Left lung (tissue), 10 donors: ENCODE results near the gene ZDHHC18. TPM values are rescaled to one million over a fixed set of nuclear protein-coding genes. Genes with fewer than 3 reads are reported as not detected.
A peak's percentile ranks its signal among the peaks of the same experiment; 100 is the strongest.
"Not testable (repeated sequence)": the region's sequence is repeated elsewhere in the genome, so short reads cannot be mapped to it uniquely, and the experiment has no call there.

ENCODE experiments used
- ATAC-seq: fragments of 200-7000 bp; cut with Tn5 transposase; one replicate; pipeline ENCODE4 v1.9.1; 2020; ENCODE audit warnings: moderate library complexity
- DNase-seq, 4 donors: peaks; one replicate each; pipeline ENCODE4 v3.0.0-alpha.2; 2013 to 2020
- H3K27ac ChIP-seq, 2 donors: fragments of 200-600 bp; sonication (generic) in 1 of 2; one replicate each; pipeline versions ENCODE4 v1.5.0 to v1.8.0; 2020 to 2021
- H3K27me3 ChIP-seq, 2 donors: fragments of 200-600 bp; sonication (generic) in 1 of 2; one replicate each; pipeline versions ENCODE4 v1.5.0 to v1.8.0; 2020 to 2021
- H3K36me3 ChIP-seq, 2 donors: fragments of 200-600 bp; sonication (generic) in 1 of 2; one replicate each; pipeline versions ENCODE4 v1.5.0 to v1.8.0; 2020 to 2021
- H3K4me1 ChIP-seq, 2 donors: fragments of 200-600 bp; one replicate each; pipeline ENCODE4 v1.8.0; 2021
- H3K4me3 ChIP-seq, 2 donors: fragments of 200-600 bp; sonication (generic) in 1 of 2; one replicate each; pipeline versions ENCODE4 v1.5.0 to v1.8.0; 2020 to 2021; ENCODE audit warnings: mild to moderate bottlenecking in 1 of 2
- H3K9me3 ChIP-seq, 2 donors: fragments of 200-600 bp; sonication (generic) in 1 of 2; one replicate each; pipeline versions ENCODE4 v1.5.0 to v1.8.0; 2020 to 2021
- CTCF ChIP-seq, 2 donors: fragments of 200-600 bp; sonication (generic) in 1 of 2; IDR thresholded peaks; one replicate each; pipeline versions ENCODE4 v1.5.0 to v1.8.0; 2021; ENCODE audit warnings: antibody characterized with exemption in 2 of 2
- intact Hi-C, 2 donors: fragments of 100-400 bp; cut with DNase I; formaldehyde crosslinking; loops; one replicate each; pipeline versions ENCODE4 v1.11.2 to v1.14.2; 2022
- polyA plus RNA-seq, 6 donors: library from polyadenylated mRNA; unstranded; fragments of 120-200 nt; gene quantifications; one replicate each; pipeline ENCODE4 v1.2.1, GENCODE V29; 2013; ENCODE audit not compliant: insufficient read length in 6 of 6
- total RNA-seq, 2 donors: library from RNA; stranded (reverse); fragmentation: NEBNext Ultra II Directional; extraction: Animal tissue kit (Norgen Biotek cat#: 25700); gene quantifications; one replicate each; pipeline ENCODE4 v1.2.1, GENCODE V29; 2021
- donor health status: DM: no; HTN: yes; CAD: no.
- donor health status: DM: no; HTN: no; CAD: no.

The ZDHHC18 gene
- total and polyA plus RNA-seq, 8 donors, result 21.2 to 33.4 (median 24.2) TPM

- Histone ChIP-seq H3K27ac (peak overlapping the region in 1 of 2 donors; percentile 85), H3K9me3 (no peaks in the 10 kb centered on the region), H3K4me1 (peaks cover 0 to 60% of the 10 kb centered on the region in 2 donors), H3K4me3 (no peak overlapping the region), H3K36me3 (peaks cover 0 to 65% of the 10 kb centered on the region in 2 donors), H3K27me3 (no peaks in the 10 kb centered on the region)
- ATAC-seq, result peak; percentile 29
- peak in 2 of 4 donors; percentile 78 to 88 for DNase-seq
- TF ChIP-seq CTCF (IDR thresholded peaks at IDR 0.05), result no peak
- intact Hi-C loops, result no loop called here
These were observed 7.2 kb downstream of the ZDHHC18 start for GRCh38 chr1:26833432-26834405.

- intact Hi-C loops, H3K4me3 ChIP-seq, H3K9me3 ChIP-seq, DNase-seq, H3K27me3 ChIP-seq, ATAC-seq, H3K27ac ChIP-seq: not testable (repeated sequence)
- Histone ChIP-seq H3K4me1 (peaks cover 0 to 21% of the 10 kb centered on the region in 2 donors), H3K36me3 (peaks cover 0 to 93% of the 10 kb centered on the region in 2 donors)
These were observed 11.2 kb downstream of the ZDHHC18 start for GRCh38 chr1:26837665-26838064.

- Histone ChIP-seq H3K27ac (peak overlapping the region in 1 of 2 donors; percentile 23), H3K36me3 (peaks cover 0 to 93% of the 10 kb centered on the region in 2 donors), H3K4me1 (peaks cover 0 to 11% of the 10 kb centered on the region in 2 donors), H3K27me3 (no peaks in the 10 kb centered on the region), H3K4me3 (no peak overlapping the region), H3K9me3 (no peaks in the 10 kb centered on the region)
- intact Hi-C loops, result no loop called here
- DNase-seq (no peak), ATAC-seq (peak; percentile 41)
- no peak for TF ChIP-seq CTCF (IDR thresholded peaks at IDR 0.05)
These were observed 12.2 kb downstream of the ZDHHC18 start for GRCh38 chr1:26838474-26839338.

- Histone ChIP-seq H3K27me3 (no peaks in the 10 kb centered on the region), H3K4me3 (no peak overlapping the region), H3K9me3 (no peaks in the 10 kb centered on the region), H3K27ac (no peak overlapping the region), H3K36me3 (peaks cover 0 to 90% of the 10 kb centered on the region in 2 donors), H3K4me1 (peaks cover 0 to 5% of the 10 kb centered on the region in 2 donors)
- TF ChIP-seq CTCF (IDR thresholded peaks at IDR 0.05), result no peak
- DNase-seq (no peak), ATAC-seq (no peak)
- intact Hi-C loops, result no loop called here
These were observed 12.8 kb downstream of the ZDHHC18 start for GRCh38 chr1:26839339-26839722.

GRCh38 chr1:26839779-26840178 lies 13.3 kb downstream of the ZDHHC18 start:
- Histone ChIP-seq H3K36me3 (peaks cover 0 to 86% of the 10 kb centered on the region in 2 donors), H3K27ac (no peak overlapping the region), H3K27me3 (no peaks in the 10 kb centered on the region), H3K4me1 (peaks cover 0 to 5% of the 10 kb centered on the region in 2 donors), H3K9me3 (no peaks in the 10 kb centered on the region), H3K4me3 (no peak overlapping the region)
- intact Hi-C loops, result no loop called here
- TF ChIP-seq CTCF (IDR thresholded peaks at IDR 0.05), result no peak
- no peak for ATAC-seq
- no peak for DNase-seq
